Esophagus muscularis mucosa (tissue), 4 donors: ENCODE results near the gene GPC6. TPM values are rescaled to one million over a fixed set of nuclear protein-coding genes. Genes with fewer than 3 reads are reported as not detected.
"Not testable (repeated sequence)": the region's sequence is repeated elsewhere in the genome, so short reads cannot be mapped to it uniquely, and the experiment has no call there.

Experiments used
- DNase-seq: peaks from one replicate; pipeline ENCODE4 v3.0.0-alpha.2; 2017; ENCODE audit errors: extremely low spot score
- H3K27ac ChIP-seq, 4 donors: fragments of 200-600 bp; sonication (generic); replicated peaks in 1 of 4; 1 replicate in 3 of 4; 2 replicates in 1 of 4; pipeline ENCODE4 v1.5.1; 2016 to 2019; ENCODE audit warnings: mild to moderate bottlenecking in 1 of 4
- H3K27me3 ChIP-seq, 4 donors: fragments of 200-600 bp; sonication (generic); one replicate each; pipeline versions ENCODE4 v1.5.1 to v1.6.0; 2016 to 2019
- H3K36me3 ChIP-seq, 4 donors: fragments of 200-600 bp; sonication (generic); one replicate each; pipeline ENCODE4 v1.5.1; 2016 to 2019
- H3K4me1 ChIP-seq, 4 donors: fragments of 200-600 bp; sonication (generic); one replicate each; pipeline ENCODE4 v1.5.1; 2016 to 2019
- H3K4me3 ChIP-seq, 4 donors: fragments of 200-600 bp; sonication (generic); 1 replicate in 2 of 4; 2 replicates in 2 of 4; pipeline ENCODE4 v1.5.1; 2016 to 2019; ENCODE audit warnings: mild to moderate bottlenecking in 4 of 4, moderate library complexity in 1 of 4
- H3K9me3 ChIP-seq, 4 donors: fragments of 200-600 bp; sonication (generic); 1 replicate in 3 of 4; 2 replicates in 1 of 4; pipeline ENCODE4 v1.5.1; 2016 to 2019
- EP300 ChIP-seq: sonication (generic); formaldehyde crosslinking; IDR thresholded peaks from one replicate; pipeline ENCODE4 v1.6.1; 2017; ENCODE audit warnings: antibody characterized with exemption
- POLR2A ChIP-seq: fragments of 450-650 bp; IDR thresholded peaks from one replicate; pipeline ENCODE4 v1.6.1; 2017; ENCODE audit warnings: antibody characterized with exemption, moderate library complexity, mild to moderate bottlenecking, low read depth
- POLR2AphosphoS5 ChIP-seq, 2 donors: sonication (generic); formaldehyde crosslinking; IDR thresholded peaks; one replicate each; pipeline ENCODE4 v1.6.1; 2017; ENCODE audit warnings: antibody characterized with exemption in 2 of 2
- WGBS: methylation state at CpG from one replicate; pipeline ENCODE4 v1.1.5; 2018; 5-methylcytosine and 5-hydroxymethylcytosine counted together
- intact Hi-C: fragments of 100-400 bp; cut with DNase I; formaldehyde crosslinking; loops from one replicate; pipeline ENCODE4 v1.15.1; 2023
- total RNA-seq, 4 donors: library from RNA; depleted of rRNA; stranded (reverse); fragments of >200 nt; gene quantifications; one replicate each; pipeline versions ENCODE4 v1.1.0 to v1.2.1, GENCODE V29; 2016
- TF ChIP-seq, protein P1 (sequence below), 3 experiments: fragments of 200-600 bp in 2 of 3; fragments of 450-650 bp in 1 of 3; sonication (generic) in 2 of 3; IDR thresholded peaks; one replicate each; pipeline ENCODE4 v1.5.1; 2017 to 2019; ENCODE audit warnings: antibody characterized with exemption in 3 of 3, mild to moderate bottlenecking in 2 of 3, moderate library complexity in 1 of 3

The GPC6 gene
- total RNA-seq, 4 donors from 2014 or later = 6.5 to 17.2 (median 13.5) TPM

DNA sequence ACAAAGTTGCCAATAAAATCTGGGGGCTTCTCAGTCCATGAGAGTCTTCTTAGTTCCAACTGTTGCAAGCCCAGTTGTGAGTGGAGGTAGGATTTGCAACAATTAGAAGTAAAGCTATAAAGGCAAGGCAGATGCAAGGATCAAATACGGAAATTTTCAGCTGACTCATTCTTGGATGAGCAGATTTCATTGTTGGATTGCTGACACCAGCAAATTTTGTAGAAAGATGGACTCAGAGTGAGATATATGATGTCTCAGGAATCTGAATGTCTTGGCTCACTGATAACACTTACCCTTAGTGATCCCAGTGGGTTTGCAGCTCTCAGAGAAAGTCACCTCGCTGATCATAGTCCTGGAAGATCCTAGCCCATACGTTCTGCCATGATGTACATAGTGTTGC lies 209.0 kb downstream of the GPC6 start:
- TF ChIP-seq POLR2A (no peak), EP300 (no peak), POLR2AphosphoS5 (IDR thresholded peaks at IDR 0.05) (no peak)
- TF ChIP-seq, protein P1, sequence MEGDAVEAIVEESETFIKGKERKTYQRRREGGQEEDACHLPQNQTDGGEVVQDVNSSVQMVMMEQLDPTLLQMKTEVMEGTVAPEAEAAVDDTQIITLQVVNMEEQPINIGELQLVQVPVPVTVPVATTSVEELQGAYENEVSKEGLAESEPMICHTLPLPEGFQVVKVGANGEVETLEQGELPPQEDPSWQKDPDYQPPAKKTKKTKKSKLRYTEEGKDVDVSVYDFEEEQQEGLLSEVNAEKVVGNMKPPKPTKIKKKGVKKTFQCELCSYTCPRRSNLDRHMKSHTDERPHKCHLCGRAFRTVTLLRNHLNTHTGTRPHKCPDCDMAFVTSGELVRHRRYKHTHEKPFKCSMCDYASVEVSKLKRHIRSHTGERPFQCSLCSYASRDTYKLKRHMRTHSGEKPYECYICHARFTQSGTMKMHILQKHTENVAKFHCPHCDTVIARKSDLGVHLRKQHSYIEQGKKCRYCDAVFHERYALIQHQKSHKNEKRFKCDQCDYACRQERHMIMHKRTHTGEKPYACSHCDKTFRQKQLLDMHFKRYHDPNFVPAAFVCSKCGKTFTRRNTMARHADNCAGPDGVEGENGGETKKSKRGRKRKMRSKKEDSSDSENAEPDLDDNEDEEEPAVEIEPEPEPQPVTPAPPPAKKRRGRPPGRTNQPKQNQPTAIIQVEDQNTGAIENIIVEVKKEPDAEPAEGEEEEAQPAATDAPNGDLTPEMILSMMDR (IDR thresholded peaks at IDR 0.05) = no peak
- intact Hi-C loops = no loop called here
- Histone ChIP-seq H3K36me3 (no peaks in the 10 kb centered on the region), H3K4me1 (no peaks in the 10 kb centered on the region), H3K27me3 (no peaks in the 10 kb centered on the region), H3K4me3 (no peak overlapping the region), H3K27ac (no peak overlapping the region), H3K9me3 (no peaks in the 10 kb centered on the region)
- no peak for DNase-seq
- 83% methylated on average over 3 of the region's 3 CpGs for WGBS

DNA sequence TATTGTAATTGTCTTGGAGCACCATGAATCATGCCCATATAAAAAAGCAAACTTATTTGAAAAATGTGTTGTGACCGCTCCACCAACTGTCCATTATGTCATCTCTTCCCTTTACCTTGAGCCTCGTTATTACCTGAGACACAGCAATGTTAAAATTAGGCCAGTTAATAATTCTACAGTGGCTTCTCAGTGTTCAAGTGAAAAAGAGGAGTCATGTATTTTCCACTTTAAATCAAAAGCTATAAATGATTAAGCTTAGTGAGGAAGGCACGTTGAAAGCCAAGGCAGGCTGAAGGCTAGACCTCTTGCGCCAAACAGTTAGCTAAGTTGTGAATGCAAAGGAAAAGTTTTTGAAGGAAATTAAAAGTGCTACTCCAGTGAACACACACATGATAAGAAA lies 210.5 kb downstream of the GPC6 start:
- no peak for DNase-seq
- Histone ChIP-seq H3K36me3 (no peaks in the 10 kb centered on the region), H3K4me1 (no peaks in the 10 kb centered on the region), H3K27ac (no peak overlapping the region), H3K27me3 (no peaks in the 10 kb centered on the region), H3K4me3 (no peak overlapping the region), H3K9me3 (no peaks in the 10 kb centered on the region)
- WGBS = 87% methylated on average over 4 of the region's 4 CpGs
- intact Hi-C loops = no loop called here
- no peak for TF ChIP-seq EP300
- TF ChIP-seq, protein P1 (IDR thresholded peaks at IDR 0.05) = no peak
- no peak for TF ChIP-seq POLR2A

DNA sequence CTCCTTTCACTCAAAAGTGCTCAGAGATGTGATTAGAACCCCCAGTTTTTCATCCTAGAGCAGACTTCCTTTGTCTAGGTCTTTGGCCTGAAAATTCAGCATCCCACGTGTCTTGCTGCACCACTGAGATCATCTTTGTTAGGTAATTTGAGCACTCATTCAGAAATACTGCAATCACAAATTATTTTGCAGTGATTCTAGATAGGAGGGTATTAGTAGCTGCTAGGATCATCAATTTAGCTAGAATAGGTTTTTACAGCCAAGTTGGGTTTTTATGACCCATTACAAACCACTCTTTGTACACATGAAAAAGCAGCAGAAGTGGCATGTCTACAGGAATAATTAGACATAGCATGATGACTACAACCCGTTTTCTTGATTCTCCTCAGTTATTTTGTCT lies 219.6 kb downstream of the GPC6 start:
- no peaks in the 10 kb centered on the region for H3K27me3 ChIP-seq
- WGBS = 76% methylated on average over 2 of the region's 2 CpGs
- H3K4me3 ChIP-seq = no peak overlapping the region
- TF ChIP-seq POLR2AphosphoS5 (IDR thresholded peaks at IDR 0.05) (no peak), EP300 (no peak), POLR2A (no peak)
- H3K4me1 ChIP-seq = no peaks in the 10 kb centered on the region
- H3K27ac ChIP-seq = no peak overlapping the region
- no peaks in the 10 kb centered on the region for H3K36me3 ChIP-seq
- DNase-seq = no peak
- intact Hi-C loops = no loop called here
- no peaks in the 10 kb centered on the region for H3K9me3 ChIP-seq

DNA sequence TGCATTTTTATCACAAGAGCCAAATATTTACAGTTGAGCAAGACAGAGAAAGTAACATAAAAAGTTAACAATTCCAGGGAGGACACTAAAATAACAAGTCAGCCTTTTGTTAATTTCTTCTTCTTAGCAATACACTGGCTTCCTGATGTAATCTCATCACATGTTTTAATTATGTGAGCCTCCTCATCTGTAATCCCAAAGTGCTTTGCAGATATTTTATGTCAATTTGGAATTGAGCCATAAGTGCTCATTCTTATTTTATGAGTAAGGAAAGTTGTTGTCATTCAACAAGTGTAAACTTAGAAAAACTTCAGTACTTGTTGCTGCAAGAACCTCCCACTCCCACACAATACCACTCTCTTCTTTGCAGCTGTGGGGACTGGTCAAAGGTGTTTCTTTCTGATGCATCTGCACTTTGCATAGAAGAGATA lies 223.6 kb downstream of the GPC6 start:
- intact Hi-C loops = no loop called here
- H3K9me3 ChIP-seq = no peaks in the 10 kb centered on the region
- TF ChIP-seq POLR2A (no peak), EP300 (no peak), POLR2AphosphoS5 (IDR thresholded peaks at IDR 0.05) (no peak)
- TF ChIP-seq, protein P1 (IDR thresholded peaks at IDR 0.05) = no peak
- H3K36me3 ChIP-seq = no peaks in the 10 kb centered on the region
- no peaks in the 10 kb centered on the region for H3K27me3 ChIP-seq
- no peaks in the 10 kb centered on the region for H3K4me1 ChIP-seq
- DNase-seq = no peak
- no peak overlapping the region for H3K4me3 ChIP-seq
- H3K27ac ChIP-seq = no peak overlapping the region

DNA sequence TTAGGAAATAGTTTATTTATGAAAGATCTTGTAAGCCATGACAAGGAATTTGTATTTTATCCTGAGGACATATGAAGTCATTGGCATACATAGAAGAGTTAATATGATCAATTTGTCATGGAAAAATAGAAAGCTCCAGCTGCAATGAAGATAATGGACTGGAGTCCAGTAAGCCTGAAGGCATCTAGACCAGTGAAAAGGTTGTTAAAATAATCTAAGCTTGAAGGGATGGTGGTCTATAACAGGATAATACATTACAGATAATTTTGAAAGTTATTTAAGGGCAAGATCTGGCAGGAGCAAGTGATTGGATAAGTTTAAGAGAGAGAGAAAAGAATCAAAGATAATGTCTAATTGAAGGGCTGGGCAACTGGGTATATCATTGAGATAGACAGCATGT lies 224.2 kb downstream of the GPC6 start:
- H3K9me3 ChIP-seq = no peaks in the 10 kb centered on the region
- H3K27ac ChIP-seq = no peak overlapping the region
- H3K4me3 ChIP-seq = no peak overlapping the region
- intact Hi-C loops = no loop called here
- TF ChIP-seq POLR2A = no peak
- TF ChIP-seq, protein P1 (IDR thresholded peaks at IDR 0.05) = no peak
- no peak for TF ChIP-seq POLR2AphosphoS5 (IDR thresholded peaks at IDR 0.05)
- TF ChIP-seq EP300 = no peak
- no peaks in the 10 kb centered on the region for H3K36me3 ChIP-seq
- no peaks in the 10 kb centered on the region for H3K4me1 ChIP-seq
- no peak for DNase-seq
- no peaks in the 10 kb centered on the region for H3K27me3 ChIP-seq

DNA sequence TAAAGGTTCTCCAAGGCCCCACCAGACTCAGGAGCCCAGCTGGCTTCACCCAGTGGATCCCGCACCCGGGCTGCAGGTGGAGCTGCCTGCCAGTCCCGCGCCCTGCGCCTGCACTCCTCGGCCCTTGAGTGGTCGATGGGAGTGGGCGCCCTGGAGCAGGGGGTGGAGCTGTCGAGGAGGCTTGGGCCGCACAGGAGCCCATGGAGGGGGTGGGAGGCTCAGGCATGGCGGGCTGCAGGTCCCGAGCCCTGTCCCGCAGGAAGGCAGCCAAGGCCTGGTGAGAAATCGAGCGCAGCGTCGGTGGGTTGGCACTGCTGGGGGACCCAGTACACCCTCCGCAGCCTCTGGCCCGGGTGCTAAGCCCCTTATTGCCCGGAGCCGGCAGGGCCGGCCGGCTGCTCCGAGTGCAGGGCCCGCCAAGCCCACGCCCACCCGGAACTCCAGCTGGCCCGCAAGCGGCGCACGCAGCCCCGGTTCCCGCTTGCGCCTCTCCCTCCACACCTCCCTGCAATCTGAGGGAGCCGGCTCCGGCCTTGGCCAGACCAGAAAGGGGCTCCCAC lies 228.1 kb downstream of the GPC6 start:
- H3K4me1 ChIP-seq, H3K4me3 ChIP-seq, DNase-seq, H3K27me3 ChIP-seq, intact Hi-C loops, H3K9me3 ChIP-seq, H3K27ac ChIP-seq, H3K36me3 ChIP-seq: not testable (repeated sequence)
- 65% methylated on average over 12 of the region's 36 CpGs for whole genome bisulfite sequencing
